HG02571 (cell line): ENCODE results near the gene ADCYAP1.

Experiments
- ATAC-seq: cut with Tn5 transposase; IDR thresholded peaks from one replicate; pipeline ENCODE4 v1.9.1; 2021; ENCODE audit warnings: mild to moderate bottlenecking, moderate library complexity; ENCODE audit not compliant: unreplicated experiment

ADCYAP1 gene

GRCh38 chr18:908758-909724, 4.4 kb downstream of the ADCYAP1 start:
- no peak for ATAC-seq

- no peak for ATAC-seq
These were observed 5.6 kb downstream of the ADCYAP1 start for GRCh38 chr18:910247-910646.

DNA sequence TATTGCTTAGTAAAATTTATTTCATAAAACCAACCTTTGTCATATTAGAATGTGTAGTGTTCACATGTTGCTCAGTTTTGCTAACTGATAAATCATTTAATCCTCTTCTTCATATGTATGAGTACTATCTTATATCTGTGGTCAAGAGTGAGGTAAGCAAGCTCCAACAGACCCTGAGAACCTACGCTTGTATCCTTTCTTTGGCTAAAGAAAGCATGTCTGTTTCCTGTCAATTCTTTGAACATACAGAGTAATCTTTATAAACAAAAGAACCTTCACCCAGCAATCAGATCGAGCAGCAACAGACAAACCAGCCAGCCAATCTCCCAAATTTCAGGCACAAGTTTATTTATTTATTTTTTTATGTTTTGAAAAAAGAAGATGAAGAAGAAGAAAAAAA, 6.4 kb downstream of the ADCYAP1 start:
- ATAC-seq, result no peak

DNA sequence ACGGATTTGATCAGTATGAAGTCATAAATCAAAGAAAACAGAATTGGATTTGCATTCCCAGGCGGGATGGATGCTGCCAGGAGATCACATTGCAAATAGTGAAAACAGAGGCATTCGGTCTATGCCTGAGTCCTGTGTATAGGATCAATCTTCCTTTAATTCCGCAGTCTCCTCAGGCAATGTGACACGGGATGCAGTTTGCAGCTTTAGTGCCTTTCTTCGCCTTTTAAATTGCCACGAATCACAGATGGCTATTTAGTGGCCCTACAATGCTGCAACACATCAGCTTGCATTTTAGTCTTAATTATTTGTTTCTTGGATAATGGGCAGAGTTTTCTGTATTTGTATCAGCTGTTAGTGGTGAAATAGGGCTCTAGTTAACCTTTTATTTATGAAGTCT, 6.8 kb downstream of the ADCYAP1 start:
- ATAC-seq, result no peak

DNA sequence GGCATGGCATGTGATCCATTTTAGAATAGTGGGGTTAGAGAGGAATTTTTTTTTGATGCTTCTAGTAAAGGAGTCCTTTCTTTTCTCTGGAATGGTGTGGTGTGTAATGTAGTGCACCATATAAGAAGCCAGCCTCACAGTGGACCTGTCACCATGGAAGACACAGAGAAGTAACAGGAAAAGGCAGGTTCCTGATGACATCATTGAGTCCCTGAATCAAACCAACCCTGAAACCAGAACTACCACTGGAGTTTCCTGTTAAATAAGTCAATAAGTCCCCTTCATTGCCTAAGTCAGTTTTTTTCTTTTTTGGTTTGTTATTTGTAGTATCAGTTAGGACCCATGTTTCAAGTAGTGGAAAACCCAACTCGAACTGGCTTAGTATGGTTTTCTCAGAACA, 11.9 kb downstream of the ADCYAP1 start:
- no peak for ATAC-seq

GRCh38 chr18:919078-919477, 14.4 kb downstream of the ADCYAP1 start:
- no peak for ATAC-seq

GRCh38 chr18:923144-923866, 18.6 kb downstream of the ADCYAP1 start:
- no peak for ATAC-seq

GRCh38 chr18:924987-925386, 20.3 kb downstream of the ADCYAP1 start:
- ATAC-seq, result no peak

- no peak for ATAC-seq
These were observed 22.3 kb downstream of the ADCYAP1 start for GRCh38 chr18:926946-927345.

DNA sequence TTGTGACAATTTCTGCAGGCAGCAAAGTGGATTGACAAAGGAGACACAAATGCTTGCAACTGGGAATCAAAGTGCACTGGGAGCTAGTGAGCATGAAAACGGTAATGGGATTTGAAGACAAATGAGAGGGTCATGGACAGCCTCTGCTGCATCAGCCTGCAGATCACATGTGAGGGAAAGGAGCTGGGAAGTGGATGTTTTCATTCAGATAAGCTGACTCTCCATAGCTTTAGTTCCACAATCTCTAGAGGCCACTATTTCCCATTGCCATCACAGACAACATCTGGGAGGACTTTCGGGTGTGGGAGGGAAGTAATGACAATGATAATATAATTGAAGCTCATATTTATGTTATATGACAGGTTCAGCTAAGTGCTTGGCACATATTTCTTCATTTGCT, 28.4 kb downstream of the ADCYAP1 start:
- no peak for ATAC-seq

DNA sequence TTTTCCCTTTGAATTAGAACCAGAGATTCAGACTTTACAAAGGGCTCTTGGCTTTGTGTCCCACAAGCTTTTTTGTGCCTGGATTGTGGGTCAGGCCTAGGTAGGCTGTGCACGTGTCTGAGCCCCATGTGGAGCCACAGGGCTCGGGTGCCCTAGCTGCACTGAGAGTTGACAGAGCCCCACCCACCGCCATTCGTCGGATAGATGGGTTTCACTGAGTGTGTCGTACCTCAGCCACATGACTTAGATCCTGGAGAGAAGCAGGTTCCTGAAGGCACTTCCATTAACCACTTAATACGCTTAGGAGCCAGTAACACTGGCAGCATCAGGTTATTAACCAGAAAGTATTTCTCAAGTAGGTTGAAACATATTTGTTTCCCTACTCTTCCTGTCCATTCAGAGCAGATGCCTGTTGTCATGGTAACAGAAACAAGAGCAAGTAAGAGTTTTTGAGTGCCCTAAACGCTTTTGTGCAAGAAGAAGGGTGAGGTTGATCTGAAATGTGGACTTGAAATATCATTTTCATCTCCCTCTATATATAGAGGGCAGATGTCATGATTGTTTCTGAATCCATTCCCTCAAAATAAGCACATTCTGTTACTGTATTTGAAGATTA, 30.0 kb downstream of the ADCYAP1 start:
- no peak for ATAC-seq

GRCh38 chr18:936941-937340, 32.3 kb downstream of the ADCYAP1 start:
- ATAC-seq, result no peak

DNA sequence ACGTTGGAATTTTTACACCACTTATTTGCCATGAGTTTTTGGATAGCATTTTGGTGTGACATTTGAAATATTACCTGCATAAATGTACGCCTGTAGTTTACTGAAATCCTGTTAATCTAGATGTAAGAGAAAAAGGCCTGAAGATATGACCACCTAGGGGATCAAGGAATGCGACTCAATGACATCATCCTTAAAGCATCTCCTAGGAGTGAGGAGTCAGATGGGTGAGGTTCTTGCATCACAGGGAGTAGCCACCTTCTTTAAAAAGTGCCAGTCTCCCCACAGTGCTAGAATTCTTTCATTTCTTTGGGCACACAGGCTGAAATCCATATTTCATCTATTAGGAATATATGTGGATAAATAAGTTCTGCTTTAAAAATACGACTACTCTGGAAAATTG, 34.5 kb downstream of the ADCYAP1 start:
- ATAC-seq, result no peak

GRCh38 chr18:939958-940357, 35.3 kb downstream of the ADCYAP1 start:
- no peak for ATAC-seq

DNA sequence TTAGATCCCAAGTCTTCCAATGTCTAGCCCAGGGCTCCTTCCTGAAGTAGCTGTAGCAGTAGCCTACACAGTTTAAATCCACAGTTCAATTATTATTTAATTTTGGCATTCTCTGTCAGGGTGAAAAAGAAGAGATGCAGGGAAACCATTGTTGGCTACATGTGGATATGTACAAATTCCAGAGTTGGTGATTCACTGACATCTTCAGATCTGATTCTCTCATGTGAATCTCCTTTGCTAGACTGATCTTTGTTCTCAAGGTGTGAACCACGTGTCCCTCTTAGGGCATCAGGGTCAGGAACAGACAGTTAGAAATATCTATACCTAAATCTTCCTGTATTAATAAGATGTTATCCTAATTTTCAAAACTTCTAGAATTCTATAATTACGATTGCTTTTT, 36.7 kb downstream of the ADCYAP1 start:
- no peak for ATAC-seq

- ATAC-seq, result no peak
These were observed 39.8 kb downstream of the ADCYAP1 start for GRCh38 chr18:944440-944839.

GRCh38 chr18:949724-950631, 45.3 kb downstream of the ADCYAP1 start:
- no peak for ATAC-seq

- ATAC-seq, result no peak
These were observed 46.3 kb downstream of the ADCYAP1 start for GRCh38 chr18:950882-951495.

DNA sequence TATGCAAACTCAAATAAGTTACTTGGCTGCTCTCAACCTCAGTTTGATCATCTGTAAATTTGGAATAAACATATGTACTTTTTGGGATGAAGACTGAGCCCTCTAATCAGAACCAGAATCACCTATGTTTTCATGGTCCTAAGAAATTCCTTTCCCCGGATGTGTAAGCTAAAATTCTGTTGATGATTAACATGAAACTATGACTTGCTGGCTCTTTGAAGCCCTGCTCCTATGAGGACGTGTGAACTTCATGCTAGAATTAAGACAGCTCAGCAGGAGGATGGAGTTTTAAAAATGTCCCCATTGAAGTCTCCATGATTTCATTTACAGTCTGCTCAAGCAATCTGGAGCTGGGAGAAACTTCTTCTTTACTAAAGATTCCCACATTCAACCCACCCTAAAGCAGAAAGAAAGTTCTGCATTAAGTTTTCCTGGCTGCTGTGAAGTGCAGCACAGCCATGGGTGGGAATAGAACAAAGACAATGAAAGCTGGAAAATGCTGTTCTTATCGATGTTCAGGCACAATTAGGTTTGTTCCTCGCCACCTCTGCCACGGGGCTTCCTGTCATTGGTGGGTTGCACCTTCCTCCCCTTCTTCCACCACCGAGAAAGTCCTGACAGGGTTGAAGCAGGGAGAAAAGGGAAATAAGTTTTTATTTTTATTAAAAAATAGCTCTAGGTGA, 50.9 kb downstream of the ADCYAP1 start:
- ATAC-seq, result no peak

GRCh38 chr18:957829-958228, 53.2 kb downstream of the ADCYAP1 start:
- ATAC-seq, result no peak
